Fibroblast of skin of right biceps (primary cell): ENCODE measurements around the gene SF3B6.

Source experiments
- DNase-seq: peaks from one replicate; pipeline ENCODE4 v3.0.0-alpha.2; 2013

Gene SF3B6

DNA sequence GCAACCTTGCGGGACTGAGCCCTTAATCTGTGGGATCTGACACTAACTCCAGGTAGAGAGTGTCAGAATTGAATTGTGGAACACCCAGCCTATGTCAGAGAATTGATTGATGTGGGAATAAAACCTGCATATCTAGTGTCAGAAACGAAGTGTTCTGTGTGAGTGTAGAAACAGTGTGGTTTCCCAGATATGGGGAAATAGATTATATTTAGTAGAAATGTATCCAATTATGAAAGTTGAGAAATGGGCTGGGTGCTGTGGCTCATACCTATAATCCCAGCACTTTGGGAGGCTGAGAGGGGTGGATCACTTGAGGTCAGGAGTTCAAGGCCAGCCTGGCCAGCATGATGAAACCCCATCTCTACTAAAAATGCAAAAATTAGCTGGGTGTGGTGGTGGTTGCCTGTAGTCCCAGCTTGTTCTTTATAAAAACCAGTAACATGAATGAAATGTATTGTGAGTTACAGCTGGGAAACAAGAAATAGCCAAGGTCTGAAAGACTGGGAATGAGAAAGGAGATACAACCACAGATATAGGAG lies 12.8 kb upstream of the SF3B6 start:
- no peak for DNase-seq

GRCh38 chr2:24087032-24087431 lies 10.9 kb upstream of the SF3B6 start:
- no peak for DNase-seq

DNA sequence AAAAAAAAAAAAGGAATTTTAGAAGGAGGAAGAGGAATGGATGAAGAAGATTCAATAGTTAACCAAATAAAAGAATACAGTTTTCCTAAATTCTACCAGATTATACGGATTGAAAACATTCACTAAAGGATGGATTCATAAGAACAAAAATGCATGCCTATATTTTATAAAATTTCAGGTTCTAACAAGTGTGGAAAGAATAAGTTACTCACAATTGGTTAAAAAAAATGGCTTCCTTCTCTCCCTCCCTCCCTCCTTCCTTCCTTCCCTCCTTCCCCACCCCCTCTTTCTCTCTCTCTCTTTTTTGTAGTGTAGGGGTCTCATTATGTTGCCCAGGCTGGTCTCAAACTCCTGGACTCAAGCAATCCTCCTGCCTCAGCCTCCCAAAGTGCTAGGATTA lies 10.1 kb upstream of the SF3B6 start:
- no peak for DNase-seq

GRCh38 chr2:24085200-24085489 lies 9.0 kb upstream of the SF3B6 start:
- no peak for DNase-seq

- peak; percentile 92 for DNase-seq
Observed at GRCh38 chr2:24084386-24085199, 8.5 kb upstream of the SF3B6 start, which contains the start of gene TP53I3. TP53I3 (minus strand) TSS chr2:24084834; CDS start chr2:24084326, 508 bp downstream.

- DNase-seq = peak; percentile 87
Observed at GRCh38 chr2:24083567-24084385, 7.7 kb upstream of the SF3B6 start.

GRCh38 chr2:24082787-24083566 lies 6.9 kb upstream of the SF3B6 start:
- DNase-seq = no peak

DNA sequence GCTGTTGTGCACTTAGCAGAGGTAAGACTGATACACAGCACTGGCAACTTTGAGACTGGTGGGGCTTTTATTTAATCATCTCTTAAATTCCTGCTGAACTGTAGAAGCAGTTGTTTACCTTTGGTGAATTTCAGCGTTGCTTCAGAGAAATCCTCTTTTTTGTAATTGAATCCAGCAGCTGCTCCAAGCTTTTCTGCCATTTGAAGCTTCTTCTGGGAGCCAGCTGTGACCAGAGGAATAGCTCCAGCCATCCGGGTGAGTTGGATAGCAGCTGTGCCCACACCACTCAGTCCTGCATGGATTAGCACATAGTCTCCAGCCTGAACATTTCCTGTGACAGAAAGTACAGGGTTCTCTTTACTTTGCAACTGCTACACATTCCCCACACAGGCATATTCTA lies 4.6 kb upstream of the SF3B6 start:
- DNase-seq = no peak

DNA sequence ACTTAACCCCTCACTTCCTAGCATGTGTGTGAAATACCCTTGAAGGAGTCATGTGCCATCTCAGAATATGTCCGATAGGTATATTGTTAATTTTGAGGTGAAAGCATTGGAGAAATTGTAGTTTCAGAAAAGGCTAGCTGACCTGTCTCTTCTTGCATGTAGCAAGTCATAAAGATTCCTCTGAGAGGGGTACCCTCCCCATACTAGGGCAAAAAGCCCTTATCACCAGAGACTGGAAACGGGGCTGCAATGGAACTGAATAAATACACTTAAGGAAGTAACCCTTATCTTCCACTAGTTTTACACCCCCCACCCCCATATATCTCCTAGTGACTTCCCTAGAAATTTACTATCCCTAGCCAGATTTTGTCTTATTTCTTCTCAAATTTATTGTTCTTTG lies 1.8 kb upstream of the SF3B6 start:
- no peak for DNase-seq

GRCh38 chr2:24077535-24077877 lies 1.4 kb upstream of the SF3B6 start:
- DNase-seq = no peak

DNA sequence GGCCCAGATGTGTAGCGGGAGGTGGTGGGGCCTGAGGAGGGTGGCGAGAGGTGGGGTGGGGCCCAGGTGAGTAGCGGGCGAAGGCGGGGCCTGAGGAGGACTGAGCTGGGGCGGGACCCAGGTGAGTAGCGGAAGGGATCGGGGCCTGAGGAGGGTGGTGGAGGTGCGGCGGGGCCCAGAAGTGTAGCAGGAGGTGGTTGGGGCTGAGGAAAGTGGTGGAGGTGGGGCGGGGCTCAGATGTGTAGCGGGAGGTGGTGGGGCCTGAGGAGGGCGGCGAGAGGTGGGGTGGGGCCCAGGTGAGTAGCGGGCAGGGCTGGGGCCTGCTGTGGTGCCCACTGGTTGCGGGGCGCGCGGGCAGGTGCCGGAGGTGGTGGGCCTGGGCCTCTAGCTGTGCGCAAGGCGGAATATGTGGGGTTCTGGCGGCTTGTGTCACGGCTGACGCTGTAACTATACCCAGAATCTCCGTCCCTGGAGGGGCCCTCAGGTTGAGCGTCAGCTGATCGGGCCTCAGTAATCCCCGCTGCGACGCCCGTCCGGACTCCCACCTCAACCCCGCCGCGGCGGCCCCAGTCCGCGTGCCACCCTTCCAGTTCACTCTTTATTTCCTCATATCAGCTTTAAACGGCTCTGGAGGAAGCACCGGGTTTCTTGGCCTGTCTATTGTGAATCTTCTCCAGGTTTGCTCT lies 866 bp upstream of the SF3B6 start:
- DNase-seq = peak; percentile 11

DNA sequence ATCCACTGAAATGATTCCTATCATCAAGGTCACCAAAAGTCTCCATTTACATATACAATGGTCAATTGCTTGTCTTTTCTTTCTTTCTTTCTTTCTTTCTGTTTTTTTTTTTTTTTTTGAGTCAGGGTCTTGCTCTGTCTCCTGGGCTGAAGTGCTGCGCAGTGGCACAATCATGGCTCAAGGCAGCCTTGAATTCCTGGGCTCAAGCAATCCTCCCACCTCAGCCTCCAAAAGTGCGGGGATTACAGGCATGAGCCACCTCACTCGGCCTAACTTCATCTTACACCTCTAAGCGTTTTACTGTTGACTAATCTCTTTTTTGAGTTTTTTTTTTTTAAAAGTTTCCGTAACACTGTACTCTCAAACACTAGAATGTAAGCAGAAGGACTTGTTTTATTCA lies 867 bp downstream of the SF3B6 start:
- DNase-seq = no peak

DNA sequence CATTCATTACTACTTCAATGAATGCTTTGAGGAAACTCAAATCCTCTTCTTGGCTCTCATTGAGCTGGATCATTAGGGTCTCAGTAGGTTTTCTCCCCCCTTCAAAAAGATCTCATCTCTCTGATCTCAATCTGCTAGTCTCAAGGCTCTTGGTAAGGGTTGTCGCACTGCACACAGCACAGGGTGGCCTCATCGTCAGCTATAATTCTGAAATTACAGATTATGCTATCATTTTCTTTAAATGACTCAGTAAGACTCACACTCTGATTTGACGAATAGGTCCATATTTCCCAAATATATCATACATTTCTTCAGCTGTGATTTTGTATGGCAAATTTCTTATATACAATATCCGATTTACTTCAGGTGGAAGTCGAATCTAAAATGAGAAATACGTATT lies 2.3 kb downstream of the SF3B6 start:
- DNase-seq = no peak

GRCh38 chr2:24072259-24072658 lies 3.9 kb downstream of the SF3B6 start:
- no peak for DNase-seq

GRCh38 chr2:24065341-24065740 lies 10.8 kb downstream of the SF3B6 start:
- DNase-seq = no peak

GRCh38 chr2:24058564-24059271 lies 17.4 kb downstream of the SF3B6 start:
- no peak for DNase-seq

DNA sequence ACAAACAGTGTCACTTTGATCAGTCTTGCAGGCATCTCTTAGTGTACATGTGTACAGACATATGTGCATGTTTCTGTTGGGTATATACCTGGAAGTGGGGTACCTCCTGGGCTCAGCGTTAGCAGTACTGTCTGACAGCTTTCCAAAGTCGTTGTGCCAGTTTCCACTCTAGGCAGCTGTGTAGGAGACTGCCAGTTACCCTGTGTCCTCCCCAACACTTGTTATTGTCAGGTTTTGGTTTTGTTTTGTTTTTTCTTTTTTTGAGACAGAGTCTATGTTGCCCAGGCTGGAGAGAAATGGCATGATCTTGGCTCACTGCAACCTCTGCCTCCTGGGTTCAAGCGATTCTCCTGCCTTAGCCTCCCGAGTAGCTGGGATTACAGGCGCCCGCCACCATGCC lies 20.4 kb downstream of the SF3B6 start:
- no peak for DNase-seq

- DNase-seq = no peak
Observed at GRCh38 chr2:24054366-24055010, 21.6 kb downstream of the SF3B6 start.

DNA sequence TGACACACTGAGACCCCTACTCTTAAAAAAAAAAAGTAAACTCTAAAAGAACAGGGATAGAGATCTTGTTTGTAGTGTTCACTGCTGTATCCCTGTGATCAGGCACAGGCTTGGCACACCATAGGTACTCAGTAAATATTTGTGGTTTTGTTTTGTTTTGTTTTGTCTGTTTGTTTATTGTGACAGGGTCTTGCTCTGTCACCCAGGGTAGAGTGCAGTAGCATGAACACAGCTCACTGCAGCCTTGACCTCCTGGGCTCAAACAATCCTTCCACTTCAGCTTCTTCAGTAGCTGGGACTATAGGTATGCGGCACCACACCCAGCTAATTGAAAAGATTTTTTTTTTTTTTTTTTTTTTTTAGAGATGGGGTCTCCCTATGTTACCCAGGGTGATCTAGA lies 23.2 kb downstream of the SF3B6 start:
- no peak for DNase-seq

DNA sequence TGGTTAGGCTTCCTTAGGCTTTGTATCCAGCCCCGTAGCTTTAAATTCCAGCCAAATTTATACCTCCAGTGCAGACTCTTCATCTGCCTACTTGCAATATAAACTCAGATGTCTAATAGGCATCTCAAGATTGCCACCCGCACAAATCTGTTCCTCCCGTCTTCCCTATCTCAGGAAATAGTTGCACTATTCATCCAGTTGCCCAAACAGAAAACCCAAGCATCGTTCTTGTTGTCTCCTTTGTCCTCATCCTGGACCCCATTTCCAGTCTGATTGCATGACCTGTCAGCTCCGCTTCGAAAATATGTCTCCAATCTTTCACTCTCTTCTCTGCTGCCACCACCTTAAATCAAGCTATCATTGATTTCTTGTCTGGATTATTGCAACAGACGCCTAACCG lies 24.3 kb downstream of the SF3B6 start:
- no peak for DNase-seq
